Smooth muscle cell (in vitro differentiated cells): ENCODE data around the gene RXRA. TPM values are rescaled to one million over a fixed set of nuclear protein-coding genes. Genes with fewer than 3 reads are reported as not detected.

Experiments used
- DNase-seq: peaks from one replicate; lab custom pipeline; 2025; ENCODE audit not compliant: unreplicated experiment; lab: John Stamatoyannopoulos, UW
- H2AFZ ChIP-seq: fragments of 200-600 bp; sonication (generic); 2 replicates; pipeline ENCODE4 v1.6.0; 2016; ENCODE audit warnings: antibody characterized with exemption, low read depth, mild to moderate bottlenecking
- H3F3A ChIP-seq: fragments of 200-600 bp; sonication (generic); 2 replicates; pipeline ENCODE4 v1.6.0; 2017; ENCODE audit warnings: antibody characterized with exemption, low read depth
- H3K27ac ChIP-seq: fragments of 200-600 bp; sonication (generic); 2 replicates; pipeline ENCODE4 v1.5.1; 2016; ENCODE audit warnings: low read depth, mild to moderate bottlenecking
- H3K27me3 ChIP-seq: fragments of 200-600 bp; sonication (generic); 2 replicates; pipeline ENCODE4 v1.6.1; 2016; ENCODE audit warnings: low read depth, mild to moderate bottlenecking
- H3K36me3 ChIP-seq: fragments of 200-600 bp; sonication (generic); 2 replicates; pipeline ENCODE4 v1.5.1; 2016; ENCODE audit warnings: low read depth
- H3K4me1 ChIP-seq: fragments of 200-600 bp; sonication (generic); 2 replicates; pipeline ENCODE4 v1.5.1; 2016; ENCODE audit warnings: low read depth
- H3K4me2 ChIP-seq: fragments of 200-600 bp; sonication (generic); 2 replicates; pipeline ENCODE4 v1.6.0; 2016; ENCODE audit warnings: mild to moderate bottlenecking
- H3K4me3 ChIP-seq: fragments of 200-600 bp; sonication (generic); 2 replicates; pipeline ENCODE4 v1.5.1; 2016; ENCODE audit warnings: mild to moderate bottlenecking
- H3K79me2 ChIP-seq: fragments of 200-600 bp; sonication (generic); 2 replicates; pipeline ENCODE4 v1.6.0; 2016; ENCODE audit warnings: low read depth, mild to moderate bottlenecking
- H3K9ac ChIP-seq: fragments of 200-600 bp; sonication (generic); 2 replicates; pipeline ENCODE4 v1.6.0; 2016; ENCODE audit warnings: low read depth
- H3K9me3 ChIP-seq: fragments of 200-600 bp; sonication (generic); replicated peaks from 2 replicates; pipeline ENCODE4 v1.5.1; 2016; ENCODE audit warnings: low read depth
- H4K20me1 ChIP-seq: fragments of 200-600 bp; sonication (generic); 2 replicates; pipeline ENCODE4 v1.6.0; 2016; ENCODE audit warnings: low read depth
- WGBS: methylation state at CpG from one replicate; pipeline ENCODE4 v1.1.7; 2016; ENCODE audit warnings: low lambda C conversion rate; 5-methylcytosine and 5-hydroxymethylcytosine counted together
- polyA plus RNA-seq: library from polyadenylated mRNA; unstranded; fragments of >200 nt; fragmentation: Nextera tagmentation; extraction: Ambion mirVana; gene quantifications from 2 replicates; pipeline ENCODE4 v1.2.1, GENCODE V29; 2016
- total RNA-seq: library from RNA; depleted of rRNA; stranded (reverse); fragments of >200 nt; gene quantifications from 2 replicates; pipeline ENCODE4 v1.2.3, GENCODE V29; 2014
- TF ChIP-seq, protein P1 (sequence below): fragments of 200-600 bp; sonication (generic); IDR thresholded peaks from 2 replicates; pipeline ENCODE4 v1.5.1; 2017; ENCODE audit warnings: borderline replicate concordance, mild to moderate bottlenecking, antibody characterized with exemption; ENCODE audit not compliant: insufficient read depth, poor library complexity, severe bottlenecking

Gene RXRA
- total and polyA plus RNA-seq, 2 experiments from 2014 or later = 8.9 to 23.1 TPM

GRCh38 chr9:134332266-134332665 lies 6.0 kb downstream of the RXRA start:
- Histone ChIP-seq H3F3A (peaks cover 9% of the 10 kb centered on the region), H3K79me2 (peaks cover 98% of the 10 kb centered on the region), H3K36me3 (no peaks in the 10 kb centered on the region), H2AFZ (no peak overlapping the region), H4K20me1 (peaks cover 100% of the 10 kb centered on the region), H3K27ac (no peak overlapping the region), H3K4me3 (no peak overlapping the region), H3K4me2 (no peak overlapping the region), H3K9ac (no peak overlapping the region), H3K4me1 (peaks cover 36% of the 10 kb centered on the region), H3K9me3 (no peaks in the 10 kb centered on the region), H3K27me3 (no peaks in the 10 kb centered on the region)
- 84% methylated on average over 10 of the region's 13 CpGs for WGBS
- DNase-seq = no peak
- TF ChIP-seq, protein P1, sequence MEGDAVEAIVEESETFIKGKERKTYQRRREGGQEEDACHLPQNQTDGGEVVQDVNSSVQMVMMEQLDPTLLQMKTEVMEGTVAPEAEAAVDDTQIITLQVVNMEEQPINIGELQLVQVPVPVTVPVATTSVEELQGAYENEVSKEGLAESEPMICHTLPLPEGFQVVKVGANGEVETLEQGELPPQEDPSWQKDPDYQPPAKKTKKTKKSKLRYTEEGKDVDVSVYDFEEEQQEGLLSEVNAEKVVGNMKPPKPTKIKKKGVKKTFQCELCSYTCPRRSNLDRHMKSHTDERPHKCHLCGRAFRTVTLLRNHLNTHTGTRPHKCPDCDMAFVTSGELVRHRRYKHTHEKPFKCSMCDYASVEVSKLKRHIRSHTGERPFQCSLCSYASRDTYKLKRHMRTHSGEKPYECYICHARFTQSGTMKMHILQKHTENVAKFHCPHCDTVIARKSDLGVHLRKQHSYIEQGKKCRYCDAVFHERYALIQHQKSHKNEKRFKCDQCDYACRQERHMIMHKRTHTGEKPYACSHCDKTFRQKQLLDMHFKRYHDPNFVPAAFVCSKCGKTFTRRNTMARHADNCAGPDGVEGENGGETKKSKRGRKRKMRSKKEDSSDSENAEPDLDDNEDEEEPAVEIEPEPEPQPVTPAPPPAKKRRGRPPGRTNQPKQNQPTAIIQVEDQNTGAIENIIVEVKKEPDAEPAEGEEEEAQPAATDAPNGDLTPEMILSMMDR = no peak

- H3K4me2 ChIP-seq = peak overlapping the region; percentile 52
- DNase-seq = no peak
Observed at GRCh38 chr9:134332841-134333233, 6.6 kb downstream of the RXRA start.

DNA sequence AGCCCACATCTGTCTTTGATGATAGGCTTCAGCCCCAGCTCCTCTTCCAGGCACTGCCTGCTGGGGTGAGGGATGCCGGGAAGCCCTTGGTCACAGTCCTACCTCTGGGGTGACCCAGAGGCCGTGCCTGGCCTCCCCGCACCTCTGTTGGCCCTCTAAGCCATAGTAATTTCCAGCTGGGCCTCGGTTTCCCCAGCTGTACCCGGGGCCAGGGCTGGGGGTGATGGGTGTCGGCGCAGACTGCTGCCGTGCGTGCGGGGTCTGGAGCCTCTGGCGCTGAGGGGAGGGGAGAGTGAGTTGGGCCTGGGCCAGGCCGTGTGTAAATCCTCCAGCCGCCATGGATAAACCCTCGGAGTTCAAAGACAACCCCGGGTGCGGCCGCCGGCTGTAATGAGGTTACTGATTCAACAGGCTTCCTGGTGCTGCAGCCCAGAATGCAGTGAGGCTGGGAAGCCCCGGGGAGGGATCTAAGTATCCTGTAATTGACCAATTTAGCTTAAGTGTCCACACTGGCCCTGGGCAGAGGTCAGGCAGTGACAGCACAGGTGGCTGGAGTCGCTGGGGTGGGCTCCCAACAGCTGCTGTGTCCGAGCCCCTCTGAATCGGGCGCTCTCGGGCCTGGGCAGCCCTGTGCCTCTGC lies 7.1 kb downstream of the RXRA start:
- Histone ChIP-seq H2AFZ (no peak overlapping the region), H4K20me1 (peaks cover 100% of the 10 kb centered on the region), H3K79me2 (peaks cover 98% of the 10 kb centered on the region), H3K4me1 (peaks cover 28% of the 10 kb centered on the region), H3K9me3 (no peaks in the 10 kb centered on the region), H3K4me2 (peak overlapping the region; percentile 52), H3K27ac (no peak overlapping the region), H3K27me3 (no peaks in the 10 kb centered on the region), H3K9ac (no peak overlapping the region), H3K36me3 (no peaks in the 10 kb centered on the region), H3K4me3 (no peak overlapping the region), H3F3A (peaks cover under 1% of the 10 kb centered on the region)
- TF ChIP-seq, protein P1 = no peak
- DNase-seq = no peak
- WGBS = 44% methylated on average over 24 of the region's 24 CpGs

More at GRCh38 chr9:134332841-134333233, 6.6 kb downstream of the RXRA start:
- Histone ChIP-seq H3K9ac (no peak overlapping the region), H3K27ac (no peak overlapping the region), H3K79me2 (peaks cover 98% of the 10 kb centered on the region), H3F3A (peaks cover 6% of the 10 kb centered on the region), H3K4me1 (peaks cover 32% of the 10 kb centered on the region), H4K20me1 (peaks cover 100% of the 10 kb centered on the region), H3K27me3 (no peaks in the 10 kb centered on the region), H2AFZ (no peak overlapping the region), H3K36me3 (no peaks in the 10 kb centered on the region), H3K4me3 (no peak overlapping the region), H3K9me3 (no peaks in the 10 kb centered on the region)
- TF ChIP-seq, protein P1 = no peak
- 85% methylated on average over 4 of the region's 8 CpGs for WGBS
